Neural cell (in vitro differentiated cells): Measurements from ENCODE around the gene GPC2. TPM values are rescaled to one million over a fixed set of nuclear protein-coding genes. Genes with fewer than 3 reads are reported as not detected.

Experiments used
- H2AFZ ChIP-seq: fragments of 200-600, 300-800 bp; sonication (generic), shearing (Covaris generic); 2 replicates; pipeline ENCODE4 v1.6.0; 2014; ENCODE audit warnings: low read depth, mild to moderate bottlenecking, antibody characterized with exemption, low read length, moderate library complexity
- H3F3A ChIP-seq: fragments of 200-600 bp; shearing (Covaris generic); 2 replicates; pipeline ENCODE4 v1.6.1; 2016; ENCODE audit warnings: mild to moderate bottlenecking, moderate library complexity, mixed read lengths, antibody characterized with exemption, low read length; ENCODE audit not compliant: insufficient read depth, poor library complexity, severe bottlenecking
- H3K27ac ChIP-seq: fragments of 200-600, 300-800 bp; sonication (generic), shearing (Covaris generic); 2 replicates; pipeline ENCODE4 v1.5.1; 2014; ENCODE audit warnings: mild to moderate bottlenecking, low read length, moderate library complexity
- H3K27me3 ChIP-seq: fragments of 300-800, 200-600 bp; sonication (generic), shearing (Covaris generic); 2 replicates; pipeline ENCODE4 v1.6.0; 2014; ENCODE audit warnings: mild to moderate bottlenecking, low read depth, low read length, moderate library complexity; ENCODE audit not compliant: insufficient read depth
- H3K36me3 ChIP-seq: fragments of 300-800, 200-600 bp; sonication (generic), shearing (Covaris generic); 2 replicates; pipeline ENCODE4 v1.5.1; 2014; ENCODE audit warnings: mild to moderate bottlenecking, antibody characterized with exemption, low read length, moderate library complexity; ENCODE audit not compliant: insufficient read depth
- H3K4me2 ChIP-seq: fragments of 300-800, 200-600 bp; sonication (generic), shearing (Covaris generic); 2 replicates; pipeline ENCODE4 v1.6.0; 2014; ENCODE audit warnings: mild to moderate bottlenecking, low read length
- H3K4me3 ChIP-seq: fragments of 300-800, 200-600 bp; sonication (generic), shearing (Covaris generic); 2 replicates; pipeline ENCODE4 v1.5.1; 2014; ENCODE audit warnings: mild to moderate bottlenecking, low read length, moderate library complexity
- H3K79me2 ChIP-seq: fragments of 200-600 bp; shearing (Covaris generic); replicated peaks from 2 replicates; pipeline ENCODE4 v1.6.0; 2014; ENCODE audit warnings: mild to moderate bottlenecking, low read length, moderate library complexity; ENCODE audit not compliant: insufficient read depth
- H3K9ac ChIP-seq: fragments of 300-800, 200-600 bp; sonication (generic), shearing (Covaris generic); 2 replicates; pipeline ENCODE4 v1.6.1; 2016; ENCODE audit warnings: mild to moderate bottlenecking, low read length, mixed read lengths
- H3K9me2 ChIP-seq: fragments of 200-600 bp; shearing (Covaris generic); 2 replicates; pipeline ENCODE4 v1.6.1; 2016; ENCODE audit warnings: mild to moderate bottlenecking, low read length, mixed read lengths; ENCODE audit not compliant: insufficient read depth
- H3K9me3 ChIP-seq: fragments of 200-600, 300-800 bp; sonication (generic), shearing (Covaris generic); 2 replicates; pipeline ENCODE4 v1.6.1; 2016; ENCODE audit warnings: mild to moderate bottlenecking, mixed run types, low read length, moderate library complexity, mixed read lengths
- H4K20me1 ChIP-seq: fragments of 200-600 bp; shearing (Covaris generic); 2 replicates; pipeline ENCODE4 v1.6.1; 2016; ENCODE audit warnings: mild to moderate bottlenecking, mixed run types; ENCODE audit not compliant: insufficient read depth
- CTCF ChIP-seq: fragments of 450-650 bp; IDR thresholded peaks from 2 replicates; pipeline ENCODE4 v1.5.1; 2014; ENCODE audit warnings: antibody characterized with exemption, mild to moderate bottlenecking, moderate library complexity; ENCODE audit not compliant: poor library complexity, severe bottlenecking
- EZH2 ChIP-seq: fragments of 200-600, 300-800 bp; shearing (Covaris generic), sonication (generic); IDR thresholded peaks from 2 replicates; pipeline ENCODE4 v1.6.1; 2014; ENCODE audit warnings: antibody characterized with exemption, low read length, borderline replicate concordance, mild to moderate bottlenecking; ENCODE audit not compliant: insufficient read depth, poor library complexity, severe bottlenecking
- MXI1 ChIP-seq: fragments of 450-650 bp; conservative IDR thresholded peaks from 2 replicates; pipeline ENCODE4 v1.6.1; 2014; ENCODE audit warnings: antibody characterized with exemption, mild to moderate bottlenecking; ENCODE audit not compliant: poor library complexity, severe bottlenecking
- POLR2AphosphoS5 ChIP-seq: IDR thresholded peaks from 2 replicates; pipeline ENCODE4 v1.6.1; 2012
- RAD21 ChIP-seq: fragments of 450-650 bp; conservative IDR thresholded peaks from 2 replicates; pipeline ENCODE4 v1.6.1; 2014; ENCODE audit warnings: antibody characterized with exemption, mild to moderate bottlenecking, moderate library complexity
- polyA plus RNA-seq: library from polyadenylated mRNA; depleted of rRNA; stranded (reverse); fragments of >200 nt; gene quantifications from 2 replicates; pipeline ENCODE4 v1.2.3, GENCODE V29; 2014

Gene GPC2
- polyA plus RNA-seq, 1 donor from 2014 or later, result 506 TPM

- H3K9me2 ChIP-seq, result no peaks in the 10 kb centered on the region
- peak overlapping the region; percentile 82 for H3K4me2 ChIP-seq
- H3K79me2 ChIP-seq, result peaks cover 4% of the 10 kb centered on the region
- H3K9me3 ChIP-seq, result no peaks in the 10 kb centered on the region
- H3K9ac ChIP-seq, result peak overlapping the region; percentile 83
- H3K36me3 ChIP-seq, result peaks cover 8% of the 10 kb centered on the region
- TF ChIP-seq CTCF (no peak), MXI1 (no peak), POLR2AphosphoS5 (no peak)
- H3F3A ChIP-seq, result peaks cover 3% of the 10 kb centered on the region
- no peak overlapping the region for H2AFZ ChIP-seq
- H4K20me1 ChIP-seq, result no peaks in the 10 kb centered on the region
- H3K27ac ChIP-seq, result peak overlapping the region; percentile 92
- H3K4me3 ChIP-seq, result peak overlapping the region; percentile 88
- H3K27me3 ChIP-seq, result no peaks in the 10 kb centered on the region
These were observed 56.5 kb downstream of the GPC2 start for GRCh38 chr7:100120733-100121036.

DNA sequence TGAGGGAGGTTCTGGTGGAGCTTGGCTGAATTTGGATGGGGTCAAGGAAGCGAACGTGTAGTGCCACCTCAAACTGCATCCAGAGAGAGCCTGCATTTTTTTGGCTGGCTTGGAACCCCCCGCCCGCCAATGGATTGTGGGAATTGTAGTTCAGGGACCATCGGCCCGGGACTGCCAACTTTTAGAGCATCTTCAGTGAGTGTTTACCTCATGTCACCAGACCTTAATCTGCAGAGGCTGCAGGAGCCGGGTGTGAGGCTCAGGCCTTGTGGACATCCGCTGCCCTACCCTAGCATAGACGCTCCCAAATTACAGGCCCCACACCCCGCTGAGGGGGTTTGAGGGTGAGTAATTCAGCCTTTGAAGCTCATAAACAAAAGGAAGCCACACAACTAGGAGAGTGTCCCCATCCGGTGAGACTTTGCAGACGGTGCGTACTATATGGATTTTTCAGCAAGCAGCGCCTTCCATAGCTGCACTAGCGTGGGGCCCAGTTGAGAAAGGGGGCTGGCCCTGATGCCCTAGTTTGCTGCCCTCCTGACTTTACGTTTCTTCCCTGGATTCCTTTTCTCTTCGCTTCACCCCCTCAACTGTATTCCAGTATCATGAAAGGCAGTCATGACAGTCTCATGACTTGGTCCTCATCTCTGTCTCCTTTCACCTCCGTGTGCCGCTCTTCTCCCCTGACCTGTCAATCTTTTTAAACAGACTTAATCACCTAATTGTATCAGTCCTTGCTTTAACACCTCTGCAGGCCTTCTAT lies 57.0 kb downstream of the GPC2 start:
- Histone ChIP-seq H3K9ac (peak overlapping the region; percentile 83), H3K9me2 (no peaks in the 10 kb centered on the region), H4K20me1 (no peaks in the 10 kb centered on the region), H3K9me3 (no peaks in the 10 kb centered on the region), H3K4me2 (peak overlapping the region; percentile 82), H3K36me3 (peaks cover 8% of the 10 kb centered on the region), H3K4me3 (peak overlapping the region; percentile 88), H3F3A (peaks cover 3% of the 10 kb centered on the region), H3K27ac (peak overlapping the region; percentile 92), H3K27me3 (no peaks in the 10 kb centered on the region), H2AFZ (peak overlapping the region; percentile 75), H3K79me2 (peaks cover 4% of the 10 kb centered on the region)
- no peak for TF ChIP-seq POLR2AphosphoS5
- no peak for TF ChIP-seq RAD21
- no peak for TF ChIP-seq EZH2

Other genes with a start within 250 kb of the GPC2 start
- not detected in 2 replicates for gene GJC3, start 247.8 kb downstream of the GPC2 start, polyA plus RNA-seq
- gene AZGP1, start 201.3 kb downstream of the GPC2 start, polyA plus RNA-seq, result not detected in 2 replicates
- 26.6 and 27.1 TPM in 2 replicates for gene ZKSCAN1, start 161.8 kb downstream of the GPC2 start, polyA plus RNA-seq
- gene ZSCAN21, start 127.6 kb downstream of the GPC2 start, polyA plus RNA-seq, result 26.0 and 27.6 TPM in 2 replicates
- 57.2 and 71.2 TPM in 2 replicates for gene ZNF3, start 95.7 kb downstream of the GPC2 start, polyA plus RNA-seq
- gene COPS6, start 88.4 kb downstream of the GPC2 start, polyA plus RNA-seq, result 57.1 and 89.2 TPM in 2 replicates
- 118 and 146 TPM in 2 replicates for gene MCM7, start 76.0 kb downstream of the GPC2 start, polyA plus RNA-seq
- 78.9 and 100 TPM in 2 replicates for gene AP4M1, start 75.7 kb downstream of the GPC2 start, polyA plus RNA-seq
- gene TAF6, start 58.0 kb downstream of the GPC2 start, polyA plus RNA-seq, result 23.4 and 40.3 TPM in 2 replicates
- 35.8 and 42.1 TPM in 2 replicates for gene CNPY4, start 57.7 kb downstream of the GPC2 start, polyA plus RNA-seq
- 6.4 and 10.1 TPM in 2 replicates for gene MBLAC1, start 50.4 kb downstream of the GPC2 start, polyA plus RNA-seq
- gene LAMTOR4, start 28.5 kb downstream of the GPC2 start, polyA plus RNA-seq, result 331 and 333 TPM in 2 replicates
- gene TRAPPC14, start 18.7 kb downstream of the GPC2 start, polyA plus RNA-seq, result 26.7 and 43.5 TPM in 2 replicates
- 47.0 and 58.7 TPM in 2 replicates for gene GAL3ST4, start 8.8 kb downstream of the GPC2 start, polyA plus RNA-seq
- gene STAG3, start 537 bp upstream of the GPC2 start, polyA plus RNA-seq, result 0.64 TPM in 1 of 2 replicates, not detected in the other
- gene PVRIG, start 42.6 kb upstream of the GPC2 start, polyA plus RNA-seq, result 0.16 TPM in 1 of 2 replicates, not detected in the other
- gene SPDYE3, start 130.3 kb upstream of the GPC2 start, polyA plus RNA-seq, result not detected in 2 replicates
- 222 and 274 TPM in 2 replicates for gene PILRB, start 180.7 kb upstream of the GPC2 start, polyA plus RNA-seq
- gene PILRA, start 196.1 kb upstream of the GPC2 start, polyA plus RNA-seq, result 23.7 and 29.2 TPM in 2 replicates